GM10266 (cell line): ENCODE data around the gene CALHM6.

Experiments used
- DNase-seq: peaks from one replicate; pipeline ENCODE4 v3.0.0; 2012; ENCODE audit errors: extremely low spot score
- TF ChIP-seq, protein P1 (sequence below): IDR thresholded peaks from 2 replicates; pipeline ENCODE4 v1.5.1; 2012; ENCODE audit warnings: mild to moderate bottlenecking, low read depth; ENCODE audit not compliant: control insufficient read depth, insufficient read depth; ENCODE audit errors: missing control alignments

Gene CALHM6

DNA sequence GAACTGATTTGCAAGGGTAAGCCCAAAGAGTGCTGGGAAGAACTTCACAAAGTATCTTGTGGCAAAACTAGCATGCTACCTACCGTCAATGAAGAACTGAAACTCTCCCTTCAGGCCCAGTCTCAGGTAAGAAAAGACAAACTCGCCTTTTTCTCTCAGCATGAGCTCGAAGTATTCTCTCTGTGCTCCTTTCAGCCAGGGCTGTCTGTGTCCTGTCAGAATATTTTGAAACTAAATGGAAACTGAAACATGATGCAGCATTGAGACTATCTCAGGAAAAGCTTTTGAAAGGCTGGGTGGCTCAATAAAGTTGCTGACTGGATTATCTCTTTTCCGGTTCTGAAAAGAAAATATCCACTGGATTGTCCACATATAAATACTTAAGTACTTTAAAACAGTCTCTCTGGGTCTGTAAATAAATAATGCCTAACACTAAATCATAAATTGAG, 51.0 kb downstream of the CALHM6 start:
- DNase-seq = no peak

DNA sequence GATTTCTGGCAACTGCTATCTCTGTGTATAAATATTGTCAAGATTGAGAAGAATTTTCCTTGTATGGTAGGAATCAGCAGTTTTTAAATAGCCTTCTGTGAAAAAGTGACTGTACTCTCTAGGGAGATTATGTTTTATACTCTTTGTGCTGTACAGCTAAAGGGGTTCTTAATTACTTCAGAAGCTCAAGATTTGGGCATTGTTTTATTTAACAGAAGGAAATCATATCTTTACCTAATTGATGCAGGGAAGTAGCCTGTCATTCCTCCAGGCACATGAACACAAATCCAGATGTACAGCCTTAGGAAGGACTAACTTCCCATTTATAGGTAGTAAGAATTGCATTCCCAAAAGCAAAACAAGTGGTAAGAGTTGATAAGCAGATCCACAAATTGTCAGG, 51.6 kb downstream of the CALHM6 start:
- TF ChIP-seq, protein P1, sequence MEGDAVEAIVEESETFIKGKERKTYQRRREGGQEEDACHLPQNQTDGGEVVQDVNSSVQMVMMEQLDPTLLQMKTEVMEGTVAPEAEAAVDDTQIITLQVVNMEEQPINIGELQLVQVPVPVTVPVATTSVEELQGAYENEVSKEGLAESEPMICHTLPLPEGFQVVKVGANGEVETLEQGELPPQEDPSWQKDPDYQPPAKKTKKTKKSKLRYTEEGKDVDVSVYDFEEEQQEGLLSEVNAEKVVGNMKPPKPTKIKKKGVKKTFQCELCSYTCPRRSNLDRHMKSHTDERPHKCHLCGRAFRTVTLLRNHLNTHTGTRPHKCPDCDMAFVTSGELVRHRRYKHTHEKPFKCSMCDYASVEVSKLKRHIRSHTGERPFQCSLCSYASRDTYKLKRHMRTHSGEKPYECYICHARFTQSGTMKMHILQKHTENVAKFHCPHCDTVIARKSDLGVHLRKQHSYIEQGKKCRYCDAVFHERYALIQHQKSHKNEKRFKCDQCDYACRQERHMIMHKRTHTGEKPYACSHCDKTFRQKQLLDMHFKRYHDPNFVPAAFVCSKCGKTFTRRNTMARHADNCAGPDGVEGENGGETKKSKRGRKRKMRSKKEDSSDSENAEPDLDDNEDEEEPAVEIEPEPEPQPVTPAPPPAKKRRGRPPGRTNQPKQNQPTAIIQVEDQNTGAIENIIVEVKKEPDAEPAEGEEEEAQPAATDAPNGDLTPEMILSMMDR = no peak
- DNase-seq = no peak

More for the DNA sequence above, 51.0 kb downstream of the CALHM6 start:
- TF ChIP-seq, protein P1 = no peak
